K562 (cell line): ENCODE data around the gene PNPLA7. TPM values are rescaled to one million over a fixed set of nuclear protein-coding genes. Genes with fewer than 3 reads are reported as not detected.

Experiments used
- ARID1B ChIP-seq: fragments of 450-650 bp; IDR thresholded peaks from 2 replicates; pipeline ENCODE4 v1.6.1; 2016; ENCODE audit warnings: antibody characterized with exemption, mild to moderate bottlenecking, inconsistent platforms
- C11orf30 ChIP-seq: fragments of 450-650 bp; IDR thresholded peaks from 2 replicates; pipeline ENCODE4 v1.6.1; 2016; ENCODE audit warnings: low read depth, mild to moderate bottlenecking
- CBX5 ChIP-seq: IDR thresholded peaks from 2 replicates; pipeline ENCODE4 v1.6.1; 2014; ENCODE audit warnings: low read depth, borderline replicate concordance
- DIDO1 ChIP-seq: fragments of 450-650 bp; IDR thresholded peaks from 2 replicates; pipeline ENCODE4 v1.6.1; 2016; ENCODE audit warnings: low read depth, missing biosample characterization, missing genetic modification characterization
- ESRRA ChIP-seq: fragments of 450-650 bp; IDR thresholded peaks from 2 replicates; pipeline ENCODE4 v1.6.1; 2014; ENCODE audit warnings: low read depth, mild to moderate bottlenecking, moderate library complexity, borderline replicate concordance
- ILF3 ChIP-seq: fragments of 450-650 bp; IDR thresholded peaks from 2 replicates; pipeline ENCODE4 v1.6.1; 2018; ENCODE audit warnings: antibody characterized with exemption, mild to moderate bottlenecking, moderate library complexity, borderline replicate concordance
- MYC ChIP-seq, 2 experiments: fragments of 250-450 bp in 1 of 2; sonication (Bioruptor Pico) in 1 of 2; IDR thresholded peaks; 2 replicates each; pipeline versions ENCODE4 v1.5.1 to v1.6.1; 2012 to 2021; ENCODE audit warnings: low read depth in 2 of 2, borderline replicate concordance in 1 of 2, improper control_type of control experiment in 1 of 2, low read length in 1 of 2, mild to moderate bottlenecking in 1 of 2, moderate library complexity in 1 of 2
- NFYB ChIP-seq: IDR thresholded peaks from 2 replicates; pipeline ENCODE4 v1.6.1; 2011; ENCODE audit warnings: mild to moderate bottlenecking, moderate library complexity; ENCODE audit not compliant: insufficient read length; ENCODE audit errors: extremely low read depth
- NONO ChIP-seq, 2 experiments: fragments of 200-400 bp in 1 of 2; fragments of 450-650 bp in 1 of 2; formaldehyde crosslinking in 1 of 2; IDR thresholded peaks; 2 replicates each; pipeline ENCODE4 v1.6.1; 2017; ENCODE audit warnings: low read depth in 2 of 2, mild to moderate bottlenecking in 2 of 2, moderate library complexity in 2 of 2, low read length in 1 of 2
- PBX2 ChIP-seq, 2 experiments: IDR thresholded peaks in 1 of 2; conservative IDR thresholded peaks in 1 of 2; 2 replicates each; pipeline ENCODE4 v1.6.1; 2016; ENCODE audit warnings: low read depth in 2 of 2, mild to moderate bottlenecking in 1 of 2, missing compliant biosample characterization in 1 of 2, missing genetic modification characterization in 1 of 2, moderate library complexity in 1 of 2
- RBFOX2 ChIP-seq: fragments of 200-400 bp; formaldehyde crosslinking; IDR thresholded peaks from 2 replicates; pipeline ENCODE4 v1.6.1; 2017; ENCODE audit warnings: low read depth, mild to moderate bottlenecking, low read length, moderate library complexity
- SIN3B ChIP-seq: fragments of 450-650 bp; IDR thresholded peaks from 2 replicates; pipeline ENCODE4 v1.6.1; 2017; ENCODE audit warnings: low read depth, mild to moderate bottlenecking, moderate library complexity
- STAT5A ChIP-seq: IDR thresholded peaks from 2 replicates; pipeline ENCODE4 v1.6.1; 2012; ENCODE audit warnings: low read length, inconsistent platforms, borderline replicate concordance
- TCF7 ChIP-seq: sonication (generic); IDR thresholded peaks from 2 replicates; pipeline ENCODE4 v1.6.1; 2016; ENCODE audit warnings: antibody characterized with exemption, borderline replicate concordance
- TCFL5 ChIP-seq: fragments of 250-450 bp; sonication (Bioruptor Pico); conservative IDR thresholded peaks from 2 replicates; pipeline ENCODE4 v1.6.1; 2021; ENCODE audit warnings: mild to moderate bottlenecking, moderate library complexity, matching md5 sums
- WHSC1 ChIP-seq: IDR thresholded peaks from one replicate; pipeline ENCODE4 v1.6.1; 2012; ENCODE audit warnings: low read length, control low read depth, inconsistent platforms
- ZBTB1 ChIP-seq: sonication (generic); formaldehyde crosslinking; IDR thresholded peaks from 2 replicates; pipeline ENCODE4 v1.8.1; 2023; ENCODE audit warnings: missing genetic modification reagents, low read depth, mild to moderate bottlenecking, borderline replicate concordance
- ZFX ChIP-seq: sonication (generic); formaldehyde crosslinking; IDR thresholded peaks from 2 replicates; pipeline ENCODE4 v1.8.0; 2022; ENCODE audit warnings: mild to moderate bottlenecking, missing genetic modification reagents, moderate library complexity
- ZNF561 ChIP-seq: fragments of 450-650 bp; formaldehyde crosslinking; conservative IDR thresholded peaks from 2 replicates; pipeline ENCODE4 v1.4.0; 2020; ENCODE audit warnings: mild to moderate bottlenecking, moderate library complexity
- polyA plus RNA-seq, 8 experiments: library from polyadenylated mRNA; depleted of rRNA in 4 of 8; stranded (reverse) in 5 of 8; unstranded in 3 of 8; fragments of >200 nt; fragmentation: Nextera tagmentation in 2 of 8; fragmentation: Illumina TruSeq in 1 of 8; extraction: Ambion mirVana in 2 of 8; extraction: Trizol in 1 of 8; gene quantifications; 2 replicates each; pipeline versions ENCODE4 v1.2.1 to v1.2.3, GENCODE V29; 2011 to 2014; ENCODE audit warnings: inconsistent platforms in 1 of 8, missing spikeins in 1 of 8
- total RNA-seq, 7 experiments: library from RNA; depleted of rRNA in 6 of 7; stranded (reverse); fragments of >200 nt in 6 of 7; fragmentation: Illumina TruSeq in 2 of 7; extraction: Trizol in 2 of 7; gene quantifications; 2 replicates each; pipeline versions ENCODE4 v1.2.1 to v1.2.3, GENCODE V29; 2011 to 2021; ENCODE audit warnings: low replicate concordance in 1 of 7
- TF ChIP-seq, protein P1 (sequence below): sonication (generic); formaldehyde crosslinking; IDR thresholded peaks from 2 replicates; pipeline ENCODE4 v1.8.0; 2022; ENCODE audit warnings: mild to moderate bottlenecking, missing genetic modification reagents

Gene PNPLA7
- total and polyA plus RNA-seq, 9 of the 15 experiments (the other 6 are each of a cell fraction or from before 2014, with no cell fraction given): 0.01 to 0.85 (median 0.19) TPM; not detected in 1

DNA sequence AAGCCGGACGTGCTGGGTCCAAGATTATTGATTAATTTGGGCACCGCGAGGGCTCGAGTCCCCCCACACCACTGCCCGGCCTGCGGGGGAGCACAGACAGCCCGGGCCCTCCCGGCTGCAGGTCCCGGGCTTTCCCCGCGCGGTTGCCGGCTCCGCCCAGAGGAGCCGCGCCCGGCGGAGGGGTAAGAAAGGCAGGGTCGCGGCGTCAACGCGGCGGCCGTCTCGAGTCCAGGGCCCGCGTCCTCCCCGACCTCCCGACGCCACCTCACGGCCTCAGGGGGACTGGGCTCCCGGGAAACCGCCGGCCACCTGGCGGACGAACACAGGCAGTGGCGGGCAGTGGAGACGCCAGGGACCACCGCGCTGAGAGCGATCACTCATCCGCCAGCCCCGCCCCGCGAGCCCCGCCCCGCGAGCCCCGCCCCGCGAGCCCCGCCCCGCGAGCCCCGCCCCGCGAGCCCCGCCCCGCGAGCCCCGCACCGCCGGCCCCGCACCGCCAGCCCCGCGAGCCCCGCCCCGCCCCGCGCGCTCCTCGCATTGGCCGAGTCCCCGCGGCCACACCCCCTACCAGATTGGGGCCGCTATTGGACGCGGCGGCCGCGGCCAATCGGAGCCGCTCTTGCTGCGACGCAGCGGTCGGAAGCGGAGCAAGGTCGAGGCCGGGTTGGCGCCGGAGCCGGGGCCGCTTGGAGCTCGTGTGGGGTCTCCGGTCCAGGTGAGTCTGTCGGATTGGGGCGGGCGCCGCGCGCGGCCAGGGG is 1.2 kb upstream of the PNPLA7 start, which contains the start of gene MRPL41 (continued):
- no peak for TF ChIP-seq TCFL5 (CRISPR knock-in tag)
- no peak for TF ChIP-seq CBX5
- peak; percentile 43 for TF ChIP-seq NFYB
- peak; percentile 32; the same call in 1 of the 2 replicates for TF ChIP-seq PBX2 (CRISPR knock-in tag; IDR thresholded peaks at IDR 0.05; ENCODE audit: low read depth)
- no peak for TF ChIP-seq PBX2 (tag; conservative IDR thresholded peaks at IDR 0.05; ENCODE audit: low read depth)
- TF ChIP-seq STAT5A: no peak
- no peak for TF ChIP-seq ZNF561 (CRISPR knock-in tag)
- no peak for TF ChIP-seq TCF7
- TF ChIP-seq RBFOX2: peak; percentile 89
- TF ChIP-seq, protein P1, sequence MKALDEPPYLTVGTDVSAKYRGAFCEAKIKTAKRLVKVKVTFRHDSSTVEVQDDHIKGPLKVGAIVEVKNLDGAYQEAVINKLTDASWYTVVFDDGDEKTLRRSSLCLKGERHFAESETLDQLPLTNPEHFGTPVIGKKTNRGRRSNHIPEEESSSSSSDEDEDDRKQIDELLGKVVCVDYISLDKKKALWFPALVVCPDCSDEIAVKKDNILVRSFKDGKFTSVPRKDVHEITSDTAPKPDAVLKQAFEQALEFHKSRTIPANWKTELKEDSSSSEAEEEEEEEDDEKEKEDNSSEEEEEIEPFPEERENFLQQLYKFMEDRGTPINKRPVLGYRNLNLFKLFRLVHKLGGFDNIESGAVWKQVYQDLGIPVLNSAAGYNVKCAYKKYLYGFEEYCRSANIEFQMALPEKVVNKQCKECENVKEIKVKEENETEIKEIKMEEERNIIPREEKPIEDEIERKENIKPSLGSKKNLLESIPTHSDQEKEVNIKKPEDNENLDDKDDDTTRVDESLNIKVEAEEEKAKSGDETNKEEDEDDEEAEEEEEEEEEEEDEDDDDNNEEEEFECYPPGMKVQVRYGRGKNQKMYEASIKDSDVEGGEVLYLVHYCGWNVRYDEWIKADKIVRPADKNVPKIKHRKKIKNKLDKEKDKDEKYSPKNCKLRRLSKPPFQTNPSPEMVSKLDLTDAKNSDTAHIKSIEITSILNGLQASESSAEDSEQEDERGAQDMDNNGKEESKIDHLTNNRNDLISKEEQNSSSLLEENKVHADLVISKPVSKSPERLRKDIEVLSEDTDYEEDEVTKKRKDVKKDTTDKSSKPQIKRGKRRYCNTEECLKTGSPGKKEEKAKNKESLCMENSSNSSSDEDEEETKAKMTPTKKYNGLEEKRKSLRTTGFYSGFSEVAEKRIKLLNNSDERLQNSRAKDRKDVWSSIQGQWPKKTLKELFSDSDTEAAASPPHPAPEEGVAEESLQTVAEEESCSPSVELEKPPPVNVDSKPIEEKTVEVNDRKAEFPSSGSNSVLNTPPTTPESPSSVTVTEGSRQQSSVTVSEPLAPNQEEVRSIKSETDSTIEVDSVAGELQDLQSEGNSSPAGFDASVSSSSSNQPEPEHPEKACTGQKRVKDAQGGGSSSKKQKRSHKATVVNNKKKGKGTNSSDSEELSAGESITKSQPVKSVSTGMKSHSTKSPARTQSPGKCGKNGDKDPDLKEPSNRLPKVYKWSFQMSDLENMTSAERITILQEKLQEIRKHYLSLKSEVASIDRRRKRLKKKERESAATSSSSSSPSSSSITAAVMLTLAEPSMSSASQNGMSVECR: peak; percentile 72; the same call in 1 of the 2 replicates
- peak; percentile 14; the same call in 1 of the 2 replicates for TF ChIP-seq ARID1B
- TF ChIP-seq ZFX: peak; percentile 53
- peak; percentile 76; the same call in 1 of the 2 replicates for TF ChIP-seq ESRRA
- no peak for TF ChIP-seq DIDO1 (tag)
- TF ChIP-seq SIN3B: 0 out of 2 replicates have a peak, but pooled peaks have one; percentile 90
- peak in 1 of 2 experiments; percentile 78; a peak in 1 of 4 replicates for TF ChIP-seq NONO (IDR thresholded peaks at IDR 0.05; ENCODE audit: low read depth in 2 of 2, low read length in 1 of 2)
- TF ChIP-seq WHSC1: no peak
- peak; percentile 64 for TF ChIP-seq C11orf30
- no peak; the same call in 1 of the 2 replicates for TF ChIP-seq ZBTB1 (CRISPR knock-in tag)
- TF ChIP-seq ILF3: no peak
- TF ChIP-seq MYC (IDR thresholded peaks at IDR 0.05; ENCODE audit: low read depth, low read length): peak; percentile 71; the same call in 1 of the 2 replicates
- no peak for TF ChIP-seq MYC (CRISPR knock-in tag; IDR thresholded peaks at IDR 0.05; ENCODE audit: borderline replicate concordance, low read depth)
